Measurements from ENCODE around the gene N4BP3.
"Not testable (repeated sequence)": the region's sequence is repeated elsewhere in the genome, so short reads cannot be mapped to it uniquely, and the experiment has no call there.

Gene N4BP3, protein sequence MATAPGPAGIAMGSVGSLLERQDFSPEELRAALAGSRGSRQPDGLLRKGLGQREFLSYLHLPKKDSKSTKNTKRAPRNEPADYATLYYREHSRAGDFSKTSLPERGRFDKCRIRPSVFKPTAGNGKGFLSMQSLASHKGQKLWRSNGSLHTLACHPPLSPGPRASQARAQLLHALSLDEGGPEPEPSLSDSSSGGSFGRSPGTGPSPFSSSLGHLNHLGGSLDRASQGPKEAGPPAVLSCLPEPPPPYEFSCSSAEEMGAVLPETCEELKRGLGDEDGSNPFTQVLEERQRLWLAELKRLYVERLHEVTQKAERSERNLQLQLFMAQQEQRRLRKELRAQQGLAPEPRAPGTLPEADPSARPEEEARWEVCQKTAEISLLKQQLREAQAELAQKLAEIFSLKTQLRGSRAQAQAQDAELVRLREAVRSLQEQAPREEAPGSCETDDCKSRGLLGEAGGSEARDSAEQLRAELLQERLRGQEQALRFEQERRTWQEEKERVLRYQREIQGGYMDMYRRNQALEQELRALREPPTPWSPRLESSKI

DNA sequence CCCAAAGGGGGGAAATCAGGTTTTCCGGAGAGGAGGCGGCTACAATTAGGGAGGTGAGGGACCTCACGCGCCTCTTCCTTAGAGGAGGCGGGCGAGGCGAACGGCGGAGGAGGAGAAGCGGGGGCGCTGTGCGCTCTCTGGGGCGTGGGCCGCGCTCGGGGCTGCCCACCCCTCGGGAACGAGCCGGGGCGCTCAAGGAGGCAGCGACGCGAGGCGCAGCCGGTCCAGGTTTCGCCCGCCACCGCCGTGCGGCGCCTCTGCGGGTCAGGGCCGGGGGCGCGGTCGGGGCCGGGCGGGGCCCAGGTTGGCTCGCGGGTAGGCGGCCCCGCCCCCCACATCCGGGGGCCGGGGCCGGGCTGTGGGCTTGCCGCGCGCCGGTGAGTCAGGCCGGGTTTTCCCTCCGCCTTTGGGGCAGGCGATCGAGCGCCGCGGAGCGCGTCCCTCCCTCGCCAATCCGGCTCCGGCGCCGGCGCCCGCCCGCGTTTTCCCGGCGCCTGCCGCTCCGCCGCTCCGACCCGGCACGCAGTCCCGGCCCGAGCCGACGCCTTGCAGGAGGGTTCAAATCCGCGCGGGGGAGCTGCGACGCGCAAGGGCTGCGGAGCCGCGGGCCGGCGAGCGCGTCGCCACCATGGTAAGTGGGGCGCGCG is at the start of gene N4BP3:
TSS of gene N4BP3 (plus strand) at position 392 of the 647 bp plus-strand sequence. CDS start 6,052 bp downstream, outside the sequence.
- peak; percentile 81 for DNase-seq

DNA sequence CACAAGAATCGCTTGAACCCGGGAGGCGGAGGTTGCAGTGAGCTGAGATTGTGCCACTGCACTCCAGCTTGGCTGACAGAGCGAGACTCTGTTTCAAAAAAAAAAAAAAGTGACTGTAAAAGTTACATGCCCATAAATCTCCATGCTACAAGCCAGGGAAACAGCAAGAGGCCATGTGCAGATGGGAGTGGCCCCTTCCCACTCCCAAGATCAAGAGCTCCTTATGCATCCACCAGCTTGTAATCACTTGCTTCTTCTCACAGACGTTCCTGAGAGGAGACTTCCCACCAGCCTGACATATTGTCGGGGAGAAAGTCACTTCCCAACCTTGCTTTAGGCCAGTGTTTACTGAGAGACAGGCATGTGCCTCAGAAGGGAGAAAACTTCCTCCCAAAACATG is 45.6 kb upstream of the N4BP3 start:
- DNase-seq, result no peak

DNA sequence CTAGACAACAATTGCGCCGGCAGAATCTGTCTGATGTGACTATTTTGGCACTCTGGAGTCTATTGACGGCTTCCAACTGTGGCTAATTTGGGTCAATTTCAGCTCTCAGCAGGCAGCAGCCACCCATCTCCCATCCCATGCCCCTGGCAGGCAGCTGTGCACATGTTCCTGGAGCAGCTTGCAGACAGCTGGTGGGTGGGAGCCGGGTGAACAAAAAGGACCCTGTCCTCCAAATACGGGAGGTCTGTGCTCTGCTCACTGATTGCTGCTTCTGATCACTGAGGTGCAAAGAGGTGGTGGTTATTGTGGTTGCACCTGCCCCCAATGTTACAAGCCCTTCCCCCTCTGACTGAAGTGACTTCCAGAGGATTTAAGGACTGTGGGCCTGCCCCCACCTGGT is 45.0 kb upstream of the N4BP3 start:
- DNase-seq, result no peak

DNA sequence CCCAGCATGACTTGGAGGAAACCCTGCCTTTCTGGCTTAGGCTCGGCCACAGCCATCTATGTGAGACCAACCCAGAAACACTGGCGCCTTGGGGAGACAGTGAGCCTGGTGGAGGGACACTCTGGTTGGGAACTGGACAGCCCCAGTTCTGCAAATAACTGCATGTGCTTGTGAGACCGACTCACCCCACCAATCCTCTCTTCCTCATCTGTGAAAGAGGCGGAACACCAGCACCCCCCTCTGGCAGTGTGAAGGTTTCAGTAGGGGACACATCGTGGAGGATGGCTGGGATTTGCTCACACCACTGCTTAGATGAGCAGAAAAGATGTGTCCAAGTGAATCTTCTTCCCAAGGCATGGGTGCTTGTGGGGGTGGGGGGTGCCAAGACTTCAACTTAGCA is 43.4 kb upstream of the N4BP3 start:
- DNase-seq, result peak; percentile 34

DNA sequence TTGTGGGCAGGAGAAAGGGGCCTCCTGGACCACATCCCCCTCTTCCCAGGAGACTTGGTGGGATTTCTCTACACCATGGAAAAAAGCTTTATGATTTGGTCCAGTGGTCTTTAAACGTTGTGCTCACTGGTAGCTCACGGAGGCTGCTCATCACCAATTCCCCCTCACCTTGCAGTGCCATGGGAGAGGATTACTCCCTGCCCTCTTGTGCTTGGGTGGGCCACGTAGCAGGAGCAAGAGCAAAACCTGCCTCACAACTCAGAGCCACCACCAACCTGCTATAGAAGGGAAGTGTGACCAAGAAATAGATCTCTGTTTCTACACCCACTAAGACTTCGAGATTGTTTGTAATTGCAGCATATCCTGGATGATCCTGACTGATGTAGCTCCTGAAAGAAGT is 42.2 kb upstream of the N4BP3 start:
- no peak for DNase-seq

DNA sequence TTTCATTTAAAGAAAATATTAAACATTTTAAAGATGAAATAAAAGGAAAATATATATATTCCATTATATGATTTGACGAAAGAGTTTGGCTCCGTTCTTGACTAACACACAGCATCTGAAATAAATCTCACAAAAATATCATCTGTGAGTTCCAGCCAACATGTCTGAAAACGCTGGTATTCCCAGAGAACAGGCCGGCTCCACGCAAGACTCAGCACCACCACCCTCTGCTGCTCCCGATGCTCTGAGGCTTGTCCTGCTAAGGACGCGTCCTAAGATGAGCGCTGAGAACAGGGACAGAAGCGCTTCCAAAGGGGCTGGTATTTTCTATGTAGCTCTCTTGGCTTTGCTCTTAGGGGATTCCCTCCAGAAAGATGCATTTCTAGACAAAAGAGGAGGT is 40.6 kb upstream of the N4BP3 start:
- no peak for DNase-seq

DNA sequence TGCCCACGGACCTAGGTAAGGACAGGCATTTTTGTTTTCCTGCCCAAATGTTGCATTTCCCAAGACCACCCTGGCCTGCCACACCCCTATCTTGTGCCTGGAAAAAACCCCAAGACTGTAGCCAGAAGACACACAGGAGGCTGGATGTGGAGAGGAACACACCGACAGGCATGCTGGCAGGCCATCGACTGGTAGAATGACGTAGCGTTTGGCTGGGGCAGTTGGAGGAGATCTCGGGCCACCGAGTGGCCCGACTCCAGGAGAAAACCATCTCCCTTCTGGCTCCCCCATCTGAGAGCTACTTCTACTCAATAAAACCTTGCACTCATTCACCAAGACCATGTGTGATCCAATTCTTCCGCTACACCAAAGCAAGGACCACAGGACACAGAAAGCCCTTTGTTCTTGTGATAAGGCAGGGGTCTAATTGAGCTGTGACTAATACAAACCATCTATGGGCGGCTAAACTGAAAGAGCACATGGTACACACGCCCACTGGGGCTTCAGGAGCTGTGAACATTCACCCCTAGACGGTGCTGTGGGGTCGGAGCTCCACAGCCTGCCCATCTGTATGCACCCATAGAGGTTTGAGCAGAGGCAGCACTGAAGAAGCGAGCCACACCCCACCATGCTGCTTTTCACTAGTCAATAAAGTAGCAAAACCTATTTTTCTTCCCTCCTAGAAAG is 38.9 kb upstream of the N4BP3 start:
- DNase-seq, result no peak

DNA sequence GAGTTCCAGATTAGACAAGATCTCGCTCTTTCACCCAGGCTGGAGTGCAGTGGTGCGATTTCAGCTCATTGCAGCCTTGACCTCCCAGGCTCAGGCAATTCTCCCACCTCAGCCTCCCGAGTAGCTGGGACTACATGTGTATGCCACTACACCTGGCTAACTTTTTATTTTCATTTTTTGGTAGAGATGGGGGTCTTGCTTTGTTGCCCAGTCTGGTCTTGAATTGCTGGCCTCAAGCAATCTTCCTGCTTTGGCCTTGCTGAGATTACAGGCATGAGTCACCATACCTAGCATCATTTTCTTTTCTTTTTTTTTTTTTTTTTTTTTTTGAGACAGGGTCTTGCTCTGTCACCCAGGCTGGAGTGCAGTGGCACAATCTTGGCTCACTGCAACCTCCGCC is 36.4 kb upstream of the N4BP3 start:
- DNase-seq, result not testable (repeated sequence)

DNA sequence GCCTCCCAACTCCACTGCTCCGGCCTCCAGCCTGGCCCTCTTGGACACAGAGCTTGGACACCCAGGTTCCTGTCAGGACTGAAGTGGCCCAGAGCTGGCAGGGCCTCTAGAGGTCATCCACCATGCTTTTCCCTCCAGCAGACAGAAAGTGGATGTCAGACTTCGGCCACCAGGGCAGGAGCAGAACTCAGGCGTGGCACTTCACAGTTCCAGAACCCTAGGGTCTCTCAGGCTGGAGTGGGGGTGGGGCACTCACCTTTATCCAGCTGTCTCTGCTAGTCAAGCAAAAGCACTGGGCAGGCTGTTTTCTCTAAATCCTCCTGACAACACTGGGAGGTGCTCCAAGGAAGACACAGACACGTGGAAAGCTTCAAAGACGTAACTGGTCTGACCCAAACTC is 35.6 kb upstream of the N4BP3 start:
- DNase-seq, result no peak

DNA sequence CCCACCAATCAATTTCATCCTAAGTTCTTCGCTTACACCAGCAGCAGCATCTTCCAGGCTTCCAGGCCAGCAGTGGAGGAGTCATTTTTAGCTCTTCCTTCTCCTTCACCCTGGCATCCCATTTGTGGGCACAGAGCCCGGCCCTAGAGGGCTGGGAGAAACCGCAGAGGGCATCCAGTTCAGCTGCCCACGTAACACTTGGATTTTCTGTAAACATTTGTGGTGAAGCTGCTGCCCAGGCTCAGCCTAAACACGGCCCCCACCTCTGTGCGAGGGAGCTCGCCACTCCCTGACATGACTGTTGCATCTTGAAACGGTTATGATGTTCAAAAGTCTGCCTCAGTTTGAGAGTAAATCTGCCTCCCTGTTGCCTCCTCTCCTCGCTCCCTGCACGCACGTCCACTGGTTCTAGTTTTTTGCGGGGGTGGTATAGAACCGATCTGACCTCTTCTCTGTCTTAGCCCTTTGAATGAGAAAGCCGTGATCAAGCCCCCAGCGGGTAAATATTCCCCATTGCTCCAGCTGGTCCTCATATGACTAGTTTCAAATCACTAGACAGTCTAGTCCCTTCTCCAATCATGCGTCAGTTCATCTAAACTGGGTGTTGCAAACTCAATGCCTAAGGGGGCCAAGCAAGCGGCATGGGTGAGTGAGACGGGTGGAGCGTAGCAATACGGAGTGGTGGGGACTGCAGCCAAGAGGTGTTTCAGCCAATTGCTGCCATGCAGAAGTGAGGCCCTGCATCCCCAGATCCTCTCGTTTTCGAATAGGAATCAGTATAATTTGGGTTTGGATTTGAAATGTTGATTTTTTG is 34.9 kb upstream of the N4BP3 start:
- DNase-seq, result no peak

DNA sequence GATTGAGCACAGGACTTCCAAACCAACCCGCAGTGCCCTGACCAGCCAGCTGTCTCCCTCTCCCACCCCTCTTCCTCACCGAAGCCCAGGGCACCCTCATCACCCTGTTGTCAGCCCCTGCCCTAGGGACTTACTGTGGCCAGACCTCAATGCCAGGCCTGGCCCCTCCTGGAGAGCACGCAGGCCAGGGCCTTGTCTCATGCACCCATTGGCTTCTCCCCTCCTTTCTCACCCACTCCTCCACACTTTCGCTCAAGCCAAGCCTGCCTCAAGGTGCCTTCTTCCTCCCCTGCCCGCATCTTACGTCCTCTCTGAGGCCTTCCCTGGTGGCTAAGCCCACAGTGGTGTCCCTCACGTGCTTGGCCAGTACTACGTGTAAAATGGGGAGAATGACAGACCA is 33.3 kb upstream of the N4BP3 start:
- no peak for DNase-seq

DNA sequence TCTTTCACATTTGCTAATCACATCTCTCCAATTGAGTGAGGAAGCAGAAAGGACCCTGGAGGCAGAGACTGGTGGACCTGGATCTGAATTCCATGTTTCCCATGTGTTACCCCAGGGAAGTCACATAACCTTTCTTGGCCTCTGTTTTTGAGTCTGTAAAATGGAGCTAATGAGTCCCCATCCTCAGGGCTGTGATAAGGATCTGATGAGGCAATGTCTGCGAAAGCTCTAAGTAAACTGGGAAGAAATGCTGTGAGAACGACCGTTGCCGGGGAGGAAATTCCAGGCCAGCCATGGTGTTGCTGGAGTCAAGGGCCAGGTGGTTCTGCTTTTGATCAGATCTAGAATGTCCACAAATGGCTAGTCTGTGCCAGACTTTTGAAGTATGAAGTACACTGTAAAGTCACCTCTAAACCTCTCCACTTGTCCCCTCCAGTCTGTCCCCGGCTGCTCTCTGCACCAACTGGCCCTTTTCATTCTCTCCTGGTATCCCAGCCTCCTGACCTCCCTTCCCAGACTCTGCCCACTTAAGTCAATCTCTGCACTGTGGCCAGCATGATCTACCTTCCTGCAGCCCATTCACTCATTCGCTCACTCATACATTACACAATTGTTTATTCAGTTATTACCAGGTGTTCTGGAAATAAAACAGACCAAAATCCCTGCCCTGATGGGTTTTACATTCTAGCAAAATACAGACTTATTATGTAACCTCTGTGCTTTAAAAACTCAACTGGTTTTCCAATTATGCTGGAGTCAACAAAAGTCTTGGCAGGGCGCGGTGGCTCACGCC is 32.5 kb upstream of the N4BP3 start:
- DNase-seq, result no peak

DNA sequence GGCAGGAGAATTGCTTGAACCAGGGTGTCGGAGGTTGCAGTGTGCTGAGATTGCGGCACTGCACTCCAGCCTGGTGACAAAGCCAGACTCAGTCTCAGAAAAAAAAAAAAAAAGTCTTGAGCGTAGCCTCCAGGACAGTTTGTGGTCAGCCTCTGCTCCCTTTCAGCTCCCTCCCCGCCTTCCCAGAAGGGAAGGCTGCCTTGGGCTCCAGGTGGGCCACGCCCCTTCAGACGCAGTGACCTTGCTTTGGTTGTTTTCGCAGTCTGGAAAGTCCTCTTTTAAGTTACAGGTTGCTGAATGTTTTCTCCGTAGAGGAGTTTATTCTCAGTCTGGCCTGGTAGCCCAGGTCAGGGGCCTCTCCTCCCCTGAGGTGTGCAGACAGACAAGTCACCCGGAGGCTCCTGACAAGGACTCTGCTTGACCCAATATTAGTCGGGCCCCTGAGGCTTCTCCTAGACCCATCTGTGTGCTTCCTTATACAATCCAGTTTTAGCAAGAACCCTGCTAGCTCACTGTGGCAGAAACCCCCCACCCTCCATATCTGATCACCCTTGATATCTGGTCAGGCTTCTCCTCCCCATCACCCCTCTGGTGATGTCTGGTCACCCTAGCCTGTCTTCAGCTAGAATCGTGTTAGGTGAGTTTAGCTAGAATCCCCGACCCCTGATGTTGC is 31.6 kb upstream of the N4BP3 start:
- no peak for DNase-seq

DNA sequence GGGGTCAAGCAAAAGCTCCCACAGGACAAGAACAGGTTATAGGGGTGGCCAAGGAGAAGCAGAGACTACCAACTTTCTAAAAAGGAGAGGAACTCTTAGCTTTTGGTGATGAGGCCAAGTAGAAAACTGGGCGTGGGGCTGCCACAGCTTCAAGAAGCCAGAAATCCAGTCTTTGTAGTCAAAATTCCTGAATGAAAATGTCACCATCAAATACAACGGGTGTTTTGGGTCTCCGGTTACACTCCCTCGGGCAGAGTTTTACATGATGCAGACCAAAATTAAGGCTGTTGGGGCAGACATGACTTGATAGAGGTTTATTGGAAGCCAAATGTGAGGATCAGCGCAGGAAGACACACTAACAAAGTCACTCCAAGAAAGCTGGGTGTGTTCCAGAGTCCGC is 29.4 kb upstream of the N4BP3 start:
- no peak for DNase-seq

DNA sequence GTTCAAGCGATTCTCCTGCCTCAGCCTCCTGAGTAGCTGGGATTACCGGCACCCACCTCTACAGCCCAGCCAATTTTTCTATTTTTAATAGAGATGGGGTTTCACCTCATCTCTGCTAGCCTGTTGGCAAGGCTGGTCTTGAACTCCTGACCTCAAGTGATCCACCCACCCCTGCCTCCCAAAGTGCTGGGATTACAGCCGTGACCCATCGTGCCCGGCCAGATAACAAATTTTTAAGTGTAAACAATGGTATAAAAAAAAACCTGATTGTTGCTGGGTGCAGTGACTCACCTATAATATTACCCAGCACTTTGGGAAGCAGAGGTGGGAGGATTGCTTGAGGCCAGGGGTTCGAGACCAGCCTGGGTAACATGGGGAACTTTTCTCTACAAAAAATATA is 28.0 kb upstream of the N4BP3 start:
- DNase-seq, result no peak

DNA sequence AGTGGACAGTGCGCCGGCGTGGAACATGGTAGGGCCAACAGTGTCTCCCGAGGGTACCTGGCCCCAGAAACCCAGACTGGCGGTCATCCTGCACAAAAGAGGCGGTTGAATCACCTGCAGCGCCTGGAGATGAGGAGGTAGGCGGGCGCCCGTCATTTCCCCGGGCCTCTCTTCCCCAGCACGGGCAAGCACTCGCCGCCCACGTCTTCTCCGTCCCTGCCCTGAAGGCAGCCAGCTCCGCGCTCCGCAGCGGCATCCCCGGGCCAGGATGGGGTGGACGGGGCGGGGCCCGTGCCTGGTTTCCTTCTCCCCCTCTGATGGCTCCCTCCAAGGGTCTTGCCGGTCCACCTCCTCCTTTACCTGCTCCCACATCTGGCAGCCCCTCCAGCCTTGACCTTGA is 27.1 kb upstream of the N4BP3 start:
- no peak for DNase-seq

DNA sequence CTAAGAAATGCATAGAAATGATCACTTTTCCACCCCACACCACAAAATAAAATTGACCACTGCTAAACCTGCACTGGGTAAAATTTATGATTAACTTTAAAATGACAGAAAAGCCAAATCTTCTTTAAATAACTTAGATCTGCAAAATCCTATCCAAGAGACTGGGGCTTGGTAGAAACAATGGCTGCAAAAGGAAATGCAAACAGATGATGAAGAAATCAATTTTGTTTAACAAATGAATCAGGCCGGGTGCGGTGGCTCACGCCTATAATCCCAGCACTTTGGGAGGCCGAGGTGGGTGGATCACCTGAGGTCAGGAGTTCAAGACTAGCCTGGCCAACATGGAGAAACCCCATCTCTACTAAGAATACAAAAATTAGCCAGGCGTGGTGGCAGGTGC is 26.1 kb upstream of the N4BP3 start:
- DNase-seq, result not testable (repeated sequence)

DNA sequence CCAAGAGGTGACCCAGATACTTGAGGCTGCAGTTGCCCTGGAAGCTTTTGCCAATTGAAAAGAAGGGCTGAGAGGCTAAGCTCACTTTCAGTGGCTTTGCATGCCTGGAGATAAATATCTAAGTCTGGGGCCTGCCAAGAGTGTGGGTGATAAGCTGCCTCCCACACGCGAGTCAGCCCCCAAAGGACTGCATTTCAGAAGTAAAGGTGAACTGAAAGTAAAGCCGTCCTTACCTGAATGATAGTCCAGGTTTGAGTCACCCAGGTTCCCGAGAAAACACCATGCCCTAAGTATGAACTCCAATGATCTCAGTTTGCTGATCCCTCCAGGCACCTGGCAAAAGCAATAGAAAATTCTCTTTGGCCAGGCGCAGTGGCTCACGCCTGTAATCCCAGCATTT is 22.5 kb upstream of the N4BP3 start:
- no peak for DNase-seq

DNA sequence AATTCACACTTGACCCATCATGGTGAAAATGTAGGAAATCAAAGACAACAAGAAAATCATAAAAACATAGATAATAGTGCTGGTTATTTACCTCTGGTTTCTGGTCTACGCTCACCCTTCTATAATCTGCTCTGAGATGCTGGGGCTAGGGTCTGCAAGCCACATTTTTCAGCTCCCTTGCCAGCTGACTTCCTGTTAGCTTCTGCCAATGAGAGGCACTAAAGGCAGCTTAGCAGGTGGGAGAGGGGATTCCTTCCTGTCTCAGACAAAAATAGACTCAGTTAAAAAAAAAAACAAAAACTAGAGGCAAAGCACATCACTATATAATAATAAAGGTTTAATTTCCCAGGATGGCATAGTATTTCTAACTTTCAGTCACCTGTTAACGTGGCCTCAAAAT is 20.2 kb upstream of the N4BP3 start:
- no peak for DNase-seq

DNA sequence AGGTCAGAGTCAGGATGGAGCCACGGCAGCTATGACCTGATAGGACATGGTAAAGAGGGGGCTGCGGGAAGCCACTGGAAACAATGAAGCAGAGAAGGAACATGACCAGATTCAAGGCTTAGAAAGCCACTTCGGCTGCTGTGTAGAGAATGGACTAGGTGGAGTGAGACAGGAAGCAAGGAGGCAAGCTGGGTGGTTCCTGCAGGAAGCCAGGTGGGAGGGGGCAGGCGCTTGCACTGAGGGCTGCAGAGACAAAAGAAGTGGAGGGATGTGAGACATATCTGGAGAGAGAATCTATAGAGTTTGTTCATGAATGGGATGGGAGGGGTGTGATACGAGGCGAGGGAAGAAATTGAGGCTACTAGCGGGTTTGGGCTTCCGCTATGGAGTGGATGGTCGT is 19.0 kb upstream of the N4BP3 start:
- DNase-seq, result no peak

DNA sequence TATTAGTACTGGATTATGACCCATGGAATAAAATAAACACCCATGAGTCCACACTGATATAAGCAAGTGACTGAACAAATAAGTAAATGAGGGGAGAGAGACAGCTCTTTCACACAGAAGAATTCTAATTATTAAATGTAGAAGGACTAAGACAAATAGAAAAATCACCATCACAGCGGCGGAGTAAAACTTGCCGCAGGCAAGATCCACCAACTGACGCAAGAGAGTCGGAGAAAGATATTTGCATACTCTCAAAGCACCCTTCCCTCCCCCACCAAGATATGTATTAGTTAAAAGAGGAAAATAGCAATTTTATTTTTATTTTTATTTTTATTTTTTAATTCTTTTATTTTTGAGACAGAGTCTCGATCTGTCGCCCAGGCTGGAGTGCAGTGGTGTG is 14.6 kb upstream of the N4BP3 start:
- DNase-seq, result no peak

DNA sequence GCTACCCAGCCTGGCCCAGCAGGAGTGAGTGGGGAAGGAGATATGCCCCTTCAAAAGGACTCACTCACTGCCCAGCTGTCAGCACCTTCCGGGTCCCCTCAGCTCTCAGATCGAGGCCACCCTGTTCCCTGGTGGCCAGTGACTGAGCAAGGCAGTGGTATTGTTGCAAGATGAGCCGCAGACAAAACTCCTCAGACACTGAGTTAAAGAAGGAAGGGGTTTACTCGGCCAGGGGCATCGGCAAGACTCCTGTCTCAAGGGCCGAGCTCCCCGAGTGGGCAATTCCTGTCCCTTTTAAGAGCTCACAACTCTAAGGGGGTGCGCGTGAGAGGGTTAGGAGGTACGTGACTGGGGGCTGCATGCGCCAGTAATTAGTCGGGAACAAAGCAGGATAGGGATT is 9.7 kb upstream of the N4BP3 start:
- no peak for DNase-seq
